Activated T-cell treated with anti-CD3 and anti-CD28 coated beads, Interleukin-2, amount 50 U/mL, for 4 hours (primary cell): Measurements from ENCODE around the gene LRRC1. TPM values are rescaled to one million over a fixed set of nuclear protein-coding genes. Genes with fewer than 3 reads are reported as not detected.

ENCODE experiments used
- ATAC-seq, 2 donors: fragments of 200-7000 bp; cut with Tn5 transposase; one replicate each; pipeline ENCODE4 v1.10.0; 2021
- DNase-seq: peaks from one replicate; pipeline ENCODE4 v3.0.0-alpha.2; 2020
- H3K27me3 Mint-ChIP-seq: one replicate; pipeline ENCODE4 v1.8.0; 2021; ENCODE audit warnings: low read depth, mixed read lengths
- H3K36me3 Mint-ChIP-seq: one replicate; pipeline ENCODE4 v1.8.0; 2022; ENCODE audit warnings: mixed read lengths; ENCODE audit not compliant: insufficient read depth
- H3K4me1 Mint-ChIP-seq: one replicate; pipeline ENCODE4 v1.8.0; 2021; ENCODE audit warnings: low read depth, mixed read lengths
- H3K4me3 Mint-ChIP-seq: one replicate; pipeline ENCODE4 v1.8.0; 2021; ENCODE audit warnings: mild to moderate bottlenecking, moderate library complexity, mixed read lengths
- H3K9me3 Mint-ChIP-seq: one replicate; pipeline ENCODE4 v1.8.0; 2021; ENCODE audit warnings: mixed read lengths
- total RNA-seq, 3 donors: library from RNA; stranded (reverse); gene quantifications; one replicate each; pipeline ENCODE4 v1.2.1, GENCODE V29; 2021

Gene LRRC1
- total RNA-seq, 3 donors from 2014 or later, result 0.78 to 1.9 (median 0.79) TPM

DNA sequence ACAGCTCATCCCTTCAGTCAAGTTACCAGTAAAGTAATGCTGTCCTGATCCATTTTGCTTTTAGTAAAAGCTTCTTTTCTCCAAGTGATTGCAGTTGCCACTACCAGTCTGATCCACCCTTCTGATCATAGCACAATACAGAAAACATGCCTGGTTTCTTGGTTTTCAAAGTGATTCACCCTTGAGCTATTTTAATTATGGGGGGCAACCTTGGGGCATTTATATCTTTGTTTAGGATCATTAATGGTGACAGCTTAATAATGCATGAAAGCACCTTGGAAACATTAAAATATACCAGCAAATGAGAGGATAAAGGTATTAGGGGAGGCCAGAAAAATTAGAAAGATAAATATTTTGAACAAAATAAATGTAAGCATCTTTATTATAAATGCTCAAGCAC lies 38.4 kb downstream of the LRRC1 start:
- no peak for ATAC-seq
- no peaks in the 10 kb centered on the region for H3K27me3 Mint-ChIP-seq

DNA sequence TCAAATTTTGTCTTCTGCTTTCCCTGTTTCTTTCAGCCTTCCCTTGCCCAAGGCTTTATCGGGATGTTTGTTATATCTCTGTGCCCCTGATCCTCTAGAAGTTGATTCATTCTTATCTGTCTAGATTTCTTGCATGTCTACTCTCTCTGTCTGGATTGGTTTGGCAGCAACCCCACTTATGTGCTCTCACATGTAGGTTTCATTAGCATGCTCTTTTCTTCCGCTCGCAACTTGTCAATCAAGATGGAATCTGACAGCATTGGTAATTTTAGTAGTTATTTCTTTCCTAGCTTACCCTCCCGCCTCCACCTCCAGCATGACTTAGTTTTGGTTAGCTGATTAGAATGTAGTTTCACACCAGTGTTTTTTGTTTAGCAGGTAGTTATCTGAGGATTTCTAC lies 39.3 kb downstream of the LRRC1 start:
- no peaks in the 10 kb centered on the region for H3K27me3 Mint-ChIP-seq
- no peaks in the 10 kb centered on the region for H3K36me3 Mint-ChIP-seq

More for the DNA sequence above, 38.4 kb downstream of the LRRC1 start:
- no peaks in the 10 kb centered on the region for H3K36me3 Mint-ChIP-seq
- no peak for DNase-seq
- H3K4me3 Mint-ChIP-seq, result no peak overlapping the region
- no peaks in the 10 kb centered on the region for H3K9me3 Mint-ChIP-seq
- no peaks in the 10 kb centered on the region for H3K4me1 Mint-ChIP-seq

DNA sequence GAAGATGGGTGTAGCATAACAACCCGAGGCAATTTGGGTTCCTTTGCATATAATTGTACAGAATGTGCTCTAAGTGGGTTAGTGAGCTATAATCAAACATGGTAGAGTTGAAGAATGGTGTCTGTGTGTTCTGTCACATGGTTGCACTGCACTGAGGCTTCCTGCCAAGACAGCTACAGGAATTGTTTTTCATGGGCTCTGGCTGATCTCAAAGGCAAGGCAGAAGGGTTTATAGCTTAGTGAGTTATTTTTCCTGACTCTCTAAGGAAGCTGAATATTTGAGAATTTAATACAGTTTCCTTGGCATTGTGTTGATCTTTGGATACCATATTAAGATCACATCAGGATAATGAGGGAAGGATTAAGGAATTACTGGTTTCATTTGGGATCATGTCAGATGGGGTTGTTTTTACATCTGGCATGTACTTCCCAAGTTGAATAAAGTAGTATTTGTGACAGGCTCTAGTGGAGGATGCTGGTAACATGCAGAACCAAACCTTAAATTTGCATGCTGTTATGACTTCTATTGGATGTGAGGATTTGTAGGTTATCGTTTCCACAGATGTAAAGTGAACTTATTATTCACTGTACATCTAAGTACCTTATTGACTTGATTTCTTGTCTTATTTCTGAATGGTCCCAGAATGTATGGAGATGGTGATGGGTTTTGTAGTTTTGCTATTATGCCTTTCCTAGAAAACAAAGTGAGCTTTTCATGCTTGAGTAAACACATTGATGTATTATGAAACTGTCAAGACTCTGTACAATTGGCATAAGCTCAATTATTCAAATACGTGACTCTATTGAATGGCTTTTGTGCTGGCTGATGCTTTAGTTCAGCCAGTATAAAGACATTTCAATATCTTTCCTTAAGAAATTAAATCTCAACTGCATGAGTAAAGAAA lies 43.3 kb downstream of the LRRC1 start:
- Mint-ChIP-seq H3K36me3 (peaks cover 7% of the 10 kb centered on the region), H3K27me3 (no peaks in the 10 kb centered on the region), H3K9me3 (peaks cover 8% of the 10 kb centered on the region), H3K4me1 (no peaks in the 10 kb centered on the region), H3K4me3 (no peak overlapping the region)
- DNase-seq (no peak), ATAC-seq (no peak)

More for the DNA sequence above, 39.3 kb downstream of the LRRC1 start:
- Mint-ChIP-seq H3K4me3 (no peak overlapping the region), H3K9me3 (no peaks in the 10 kb centered on the region), H3K4me1 (no peaks in the 10 kb centered on the region)
- ATAC-seq (no peak), DNase-seq (no peak)

DNA sequence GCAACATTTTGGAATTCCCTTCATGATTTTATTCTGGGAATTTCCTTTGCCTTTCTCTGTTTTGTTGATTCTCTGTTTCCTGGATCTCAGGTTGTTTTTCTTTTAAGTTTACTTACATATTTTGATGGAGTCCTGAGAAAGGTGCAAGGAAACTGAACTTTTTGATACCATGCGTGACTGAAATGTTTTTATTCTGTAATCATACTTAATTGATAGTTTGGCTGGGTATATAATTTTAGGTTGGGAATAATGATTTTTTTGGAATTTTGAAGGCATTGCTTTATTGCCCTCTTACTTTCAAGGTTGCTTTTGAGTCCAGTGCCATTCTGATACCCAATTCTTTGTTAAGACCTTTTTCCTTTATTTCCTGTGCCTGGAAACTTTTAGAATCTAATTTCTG lies 45.2 kb downstream of the LRRC1 start:
- peaks cover 8% of the 10 kb centered on the region for H3K9me3 Mint-ChIP-seq
- H3K36me3 Mint-ChIP-seq, result peaks cover 9% of the 10 kb centered on the region
- DNase-seq (no peak), ATAC-seq (no peak)
- no peaks in the 10 kb centered on the region for H3K4me1 Mint-ChIP-seq
- no peak overlapping the region for H3K4me3 Mint-ChIP-seq
- no peaks in the 10 kb centered on the region for H3K27me3 Mint-ChIP-seq

DNA sequence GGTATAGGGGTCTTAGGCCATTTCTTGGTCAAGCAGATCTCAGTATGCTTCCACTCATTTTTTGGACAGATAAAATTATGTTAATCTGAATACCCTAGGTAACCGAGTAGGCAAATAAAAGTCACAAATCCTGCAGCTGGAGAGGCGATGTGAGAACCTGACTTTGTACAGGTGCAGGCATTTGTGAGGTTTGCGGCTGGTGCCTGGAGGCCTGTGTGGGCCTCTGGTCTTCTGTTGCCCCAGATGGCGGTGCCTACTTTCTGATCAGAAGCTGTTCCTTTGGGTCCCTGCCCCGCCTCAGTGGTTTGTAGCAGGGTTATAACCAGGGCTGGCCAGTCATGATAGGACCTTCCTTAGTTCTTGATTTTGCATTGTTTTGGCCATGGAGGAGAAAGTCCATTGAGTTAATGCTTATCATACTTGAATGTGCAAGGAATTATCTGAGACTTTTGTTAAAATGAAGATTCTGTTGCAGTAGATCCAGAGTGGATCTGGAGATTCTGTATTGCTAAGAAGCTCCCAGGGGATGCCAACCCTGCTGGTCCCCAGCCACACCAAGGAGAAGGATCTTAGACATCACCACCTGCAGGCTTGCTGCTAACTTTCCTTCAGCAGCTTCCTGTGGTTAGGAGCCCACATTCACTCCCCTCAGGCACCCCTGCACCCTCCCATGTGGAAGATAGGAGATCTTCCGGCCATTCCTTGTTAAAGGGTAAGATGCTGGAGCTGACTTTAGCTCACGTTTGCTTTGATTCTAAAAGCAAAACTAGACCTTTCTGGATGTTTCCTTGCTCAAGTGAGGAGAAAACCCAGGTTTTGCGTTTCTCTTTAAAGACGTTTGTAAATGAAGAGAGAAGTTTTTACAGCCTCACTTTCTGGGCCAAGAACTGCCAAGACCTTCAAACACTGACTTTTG lies 50.7 kb downstream of the LRRC1 start:
- H3K27me3 Mint-ChIP-seq, result no peaks in the 10 kb centered on the region
- H3K9me3 Mint-ChIP-seq, result peaks cover 1% of the 10 kb centered on the region
- no peak for DNase-seq
- no peak for ATAC-seq
- no peak overlapping the region for H3K4me3 Mint-ChIP-seq
- H3K4me1 Mint-ChIP-seq, result no peaks in the 10 kb centered on the region
- H3K36me3 Mint-ChIP-seq, result peaks cover 9% of the 10 kb centered on the region

DNA sequence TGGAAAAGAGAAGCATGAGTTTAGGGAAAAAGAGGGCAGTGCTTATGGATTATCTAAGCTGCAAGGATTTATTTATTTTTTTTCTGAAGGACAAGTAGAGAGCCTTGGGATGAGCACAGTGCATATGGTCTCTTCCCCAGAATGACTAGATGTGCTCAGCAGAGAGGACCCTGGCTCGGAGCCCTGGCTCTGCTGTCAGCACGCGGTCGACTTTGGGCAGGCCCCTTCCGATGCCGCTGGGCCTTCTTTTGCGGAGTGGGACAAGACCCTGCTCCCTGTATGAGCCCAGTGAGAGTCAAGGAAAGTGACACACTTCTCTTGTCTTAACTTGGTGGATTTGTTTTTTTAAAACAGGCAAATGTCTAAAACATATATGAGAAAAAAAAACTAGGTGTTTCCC lies 51.4 kb downstream of the LRRC1 start:
- Mint-ChIP-seq H3K27me3 (no peaks in the 10 kb centered on the region), H3K9me3 (no peaks in the 10 kb centered on the region)
- no peak for ATAC-seq

DNA sequence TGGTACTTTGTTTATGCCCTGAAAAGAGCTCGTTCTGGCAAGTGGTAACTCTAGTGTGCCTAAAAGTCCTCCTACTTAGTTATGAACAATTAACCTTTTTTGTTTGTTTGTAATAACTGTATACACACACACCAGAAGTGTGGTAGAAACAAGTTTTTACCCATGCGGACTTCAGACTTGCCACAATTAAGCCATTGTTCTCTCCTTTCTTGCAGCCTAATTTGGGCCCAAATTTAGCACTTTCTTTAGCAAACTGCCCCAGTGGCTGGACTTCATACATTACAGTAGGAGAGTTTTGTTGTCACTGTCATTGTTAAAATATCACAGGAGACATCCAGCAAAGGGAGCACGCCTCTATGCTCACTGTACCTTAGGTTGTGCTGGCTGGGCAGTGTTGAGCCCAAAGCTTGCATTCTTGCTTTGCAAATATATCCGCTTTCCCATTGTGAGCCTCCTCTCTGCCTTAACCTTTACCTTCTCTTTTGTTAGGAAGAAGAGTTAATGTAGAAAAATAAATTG lies 53.0 kb downstream of the LRRC1 start:
- Mint-ChIP-seq H3K4me1 (no peaks in the 10 kb centered on the region), H3K4me3 (no peak overlapping the region), H3K9me3 (no peaks in the 10 kb centered on the region), H3K27me3 (no peaks in the 10 kb centered on the region), H3K36me3 (peaks cover 6% of the 10 kb centered on the region)
- ATAC-seq (no peak), DNase-seq (no peak)

More for the DNA sequence above, 51.4 kb downstream of the LRRC1 start:
- H3K36me3 Mint-ChIP-seq, result peaks cover 9% of the 10 kb centered on the region
- no peak overlapping the region for H3K4me3 Mint-ChIP-seq
- no peaks in the 10 kb centered on the region for H3K4me1 Mint-ChIP-seq
- no peak for DNase-seq

DNA sequence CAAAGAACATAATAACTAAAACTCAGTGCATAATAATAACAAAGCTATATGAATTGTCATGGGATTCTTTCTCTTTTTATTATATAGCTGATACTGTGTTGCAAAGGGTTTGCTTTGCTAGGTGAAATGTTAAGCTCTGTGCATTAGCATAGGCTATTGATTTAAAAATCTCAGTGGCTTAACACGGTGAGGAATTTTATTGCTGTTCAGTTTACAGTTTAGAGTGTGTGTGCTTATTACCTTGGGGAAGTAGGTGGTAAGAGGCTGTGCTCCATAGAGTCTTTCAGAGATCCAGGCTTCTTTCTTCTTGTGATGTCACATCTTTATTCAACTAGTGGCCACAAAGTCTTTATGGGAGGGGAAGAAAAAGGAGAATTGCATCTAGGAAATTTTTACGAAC lies 55.7 kb downstream of the LRRC1 start:
- peaks cover 12% of the 10 kb centered on the region for H3K4me1 Mint-ChIP-seq

DNA sequence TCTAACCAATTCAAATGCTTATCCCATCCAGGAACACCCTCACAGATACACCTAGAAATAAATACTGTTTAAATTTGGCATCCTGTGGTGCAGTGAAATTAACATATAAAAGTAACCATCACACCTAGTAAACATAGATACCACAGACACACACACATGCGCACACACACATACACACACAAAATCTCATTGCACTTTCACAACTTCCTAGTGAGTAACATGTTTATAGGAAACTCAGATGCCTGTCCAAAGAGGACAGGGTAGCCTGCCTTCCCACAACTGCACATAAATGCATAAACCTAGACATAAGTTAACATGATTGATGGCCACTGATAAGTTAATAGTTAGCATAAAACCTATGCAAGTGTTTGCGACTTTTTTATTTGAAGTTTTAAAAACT lies 56.8 kb downstream of the LRRC1 start:
- Mint-ChIP-seq H3K27me3 (no peaks in the 10 kb centered on the region), H3K9me3 (no peaks in the 10 kb centered on the region), H3K4me1 (peaks cover 12% of the 10 kb centered on the region), H3K36me3 (peaks cover 4% of the 10 kb centered on the region), H3K4me3 (no peak overlapping the region)
- ATAC-seq, result no peak
- DNase-seq, result no peak

More for the DNA sequence above, 55.7 kb downstream of the LRRC1 start:
- DNase-seq, result no peak
- Mint-ChIP-seq H3K4me3 (no peak overlapping the region), H3K9me3 (no peaks in the 10 kb centered on the region), H3K27me3 (no peaks in the 10 kb centered on the region), H3K36me3 (peaks cover 4% of the 10 kb centered on the region)
- ATAC-seq, result no peak

DNA sequence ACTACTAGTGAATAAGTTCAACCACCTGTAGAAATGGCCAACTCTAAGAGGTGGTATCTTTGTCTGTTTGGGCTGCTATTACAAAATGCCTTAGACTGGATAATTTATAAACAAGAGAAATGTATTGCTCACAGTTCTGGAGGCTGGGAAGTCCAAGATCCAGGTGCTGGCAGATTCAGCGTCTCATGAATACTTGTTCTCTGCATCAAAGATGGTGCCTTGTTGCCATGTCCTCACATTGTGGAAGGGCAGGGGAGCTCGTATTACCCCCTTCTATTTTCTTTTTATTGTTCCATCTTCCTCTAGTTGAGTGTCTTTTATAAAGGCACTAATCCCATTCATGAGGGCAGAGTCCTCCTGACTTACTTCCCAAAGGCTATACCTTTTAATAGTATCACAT lies 58.0 kb downstream of the LRRC1 start:
- H3K27me3 Mint-ChIP-seq, result no peaks in the 10 kb centered on the region
- ATAC-seq, result no peak
- H3K9me3 Mint-ChIP-seq, result no peaks in the 10 kb centered on the region
- no peak overlapping the region for H3K4me3 Mint-ChIP-seq
- H3K4me1 Mint-ChIP-seq, result peaks cover 12% of the 10 kb centered on the region
- DNase-seq, result no peak
- H3K36me3 Mint-ChIP-seq, result peaks cover 4% of the 10 kb centered on the region

DNA sequence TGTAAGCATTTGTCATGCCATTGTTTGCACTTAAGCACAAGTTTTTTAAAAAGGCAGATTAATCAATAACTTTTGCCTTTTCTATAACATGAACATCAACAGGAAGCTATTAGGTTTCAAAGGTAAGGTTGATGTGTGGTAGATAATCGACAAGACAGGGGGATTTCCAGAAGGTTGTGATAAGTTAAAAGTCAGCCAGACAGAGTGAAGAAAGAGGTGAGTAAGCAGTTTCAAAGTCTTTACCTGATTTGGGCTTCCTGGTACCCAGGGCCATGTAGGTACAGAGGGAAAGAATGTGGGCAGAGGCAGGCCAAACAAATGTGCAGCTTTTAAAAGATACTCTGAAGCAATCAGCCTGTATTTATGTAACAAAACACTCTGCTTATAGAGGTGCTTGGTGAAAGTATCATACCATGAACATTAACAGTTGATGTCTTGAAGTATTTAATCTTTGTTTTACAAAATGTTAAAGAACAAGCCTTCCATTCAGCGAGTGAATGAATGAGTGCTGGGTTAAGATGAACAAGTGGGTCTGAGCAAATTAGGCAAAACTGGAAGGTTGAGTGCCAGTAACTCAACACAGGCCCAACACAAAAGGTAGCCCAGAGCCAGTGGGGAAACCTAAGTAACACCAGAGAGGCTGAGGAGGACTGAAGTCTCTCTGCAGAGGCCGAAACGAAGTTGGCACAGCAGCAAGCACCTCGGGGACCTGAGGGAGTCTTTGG lies 60.2 kb downstream of the LRRC1 start:
- no peaks in the 10 kb centered on the region for H3K27me3 Mint-ChIP-seq
- H3K9me3 Mint-ChIP-seq, result no peaks in the 10 kb centered on the region
- H3K36me3 Mint-ChIP-seq, result peaks cover 1% of the 10 kb centered on the region
- no peak overlapping the region for H3K4me3 Mint-ChIP-seq
- peak in 1 of 2 donors; percentile 27 for ATAC-seq
- H3K4me1 Mint-ChIP-seq, result peaks cover 12% of the 10 kb centered on the region
- no peak for DNase-seq

DNA sequence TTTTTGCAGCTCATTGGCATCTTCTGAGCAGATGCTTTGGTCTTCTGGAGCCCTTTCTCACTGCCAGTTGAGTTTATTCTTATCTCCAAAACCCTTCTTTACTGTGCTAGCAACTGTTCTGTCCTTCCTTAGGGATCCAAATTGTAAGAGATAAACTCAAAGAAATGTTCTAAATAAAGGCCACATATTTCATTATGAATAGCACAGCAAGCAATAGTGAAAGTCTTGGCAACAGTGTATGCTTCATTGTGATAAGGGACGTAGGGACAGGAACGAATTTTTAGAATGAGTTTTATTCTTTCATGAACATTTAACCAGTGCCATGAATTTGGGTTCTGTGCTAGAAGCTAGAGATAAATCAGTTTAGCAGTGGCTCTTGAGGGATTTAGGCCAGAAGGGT lies 61.1 kb downstream of the LRRC1 start:
- Mint-ChIP-seq H3K9me3 (no peaks in the 10 kb centered on the region), H3K36me3 (no peaks in the 10 kb centered on the region), H3K27me3 (no peaks in the 10 kb centered on the region), H3K4me3 (no peak overlapping the region), H3K4me1 (peaks cover 12% of the 10 kb centered on the region)
- ATAC-seq (no peak), DNase-seq (no peak)

DNA sequence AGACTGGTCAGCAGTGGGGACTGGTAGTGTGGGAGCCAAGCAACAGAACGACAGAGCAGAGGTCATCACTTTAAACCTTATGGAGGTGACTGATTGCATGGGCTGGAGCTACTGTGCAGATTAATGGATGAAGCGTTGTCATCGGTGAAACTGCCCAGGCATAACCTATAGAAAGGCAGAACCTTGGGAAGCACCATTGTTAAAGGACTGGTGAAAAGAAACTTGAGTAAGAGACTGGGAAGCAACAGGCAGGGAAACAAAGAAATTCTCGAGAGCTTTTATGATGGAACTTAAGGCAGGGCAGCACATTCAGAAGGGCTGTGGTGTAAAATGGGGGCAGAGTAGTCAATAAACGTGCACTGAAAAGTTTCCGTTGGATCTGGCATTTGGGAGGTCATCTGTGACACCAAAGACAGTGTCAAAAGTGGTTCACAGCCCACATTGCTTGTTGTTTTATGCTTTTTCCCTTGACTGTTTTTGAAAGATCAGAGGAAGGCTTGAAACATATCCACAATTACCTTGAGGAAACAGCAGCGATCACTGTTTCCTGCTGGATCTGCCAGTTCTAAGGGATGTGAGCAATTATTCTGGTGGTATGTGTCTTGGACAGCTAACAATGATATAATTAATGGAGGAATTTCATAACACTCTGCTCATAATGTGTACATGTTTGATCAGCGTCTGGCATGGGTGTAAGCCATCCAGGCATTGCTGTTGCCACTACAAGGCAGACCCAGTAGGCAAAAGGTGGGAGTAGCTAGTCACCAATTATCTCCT lies 62.7 kb downstream of the LRRC1 start:
- H3K27me3 Mint-ChIP-seq, result no peaks in the 10 kb centered on the region
- no peaks in the 10 kb centered on the region for H3K9me3 Mint-ChIP-seq
- peaks cover 12% of the 10 kb centered on the region for H3K4me1 Mint-ChIP-seq
- H3K4me3 Mint-ChIP-seq, result no peak overlapping the region
- DNase-seq (no peak), ATAC-seq (no peak)
- no peaks in the 10 kb centered on the region for H3K36me3 Mint-ChIP-seq
